IPS DF 6.9 (cell line): ENCODE data around the gene NPRL2.
A peak's percentile ranks its signal among the peaks of the same experiment; 100 is the strongest.

Experiments used
- DNase-seq: peaks from one replicate; pipeline ENCODE4 v3.0.0-alpha.2; 2013; ENCODE audit warnings: low read depth, low spot score
- H3K27ac ChIP-seq: one replicate; pipeline ENCODE4 v1.5.1; 2013; ENCODE audit warnings: low read length, control low read depth
- H3K27me3 ChIP-seq: 2 replicates; pipeline ENCODE4 v1.6.1; 2013; ENCODE audit warnings: mild to moderate bottlenecking, low read length; ENCODE audit not compliant: control insufficient read depth, insufficient read depth
- H3K36me3 ChIP-seq: 2 replicates; pipeline ENCODE4 v1.6.1; 2013; ENCODE audit warnings: low read length; ENCODE audit not compliant: control insufficient read depth, insufficient read depth
- H3K4me1 ChIP-seq: 2 replicates; pipeline ENCODE4 v1.6.1; 2013; ENCODE audit warnings: low read length; ENCODE audit not compliant: control insufficient read depth, insufficient read depth
- H3K4me3 ChIP-seq: 2 replicates; pipeline ENCODE4 v1.5.1; 2013; ENCODE audit warnings: mild to moderate bottlenecking, low read length
- H3K9me3 ChIP-seq: 2 replicates; pipeline ENCODE4 v1.6.1; 2013; ENCODE audit warnings: low read length, inconsistent platforms; ENCODE audit not compliant: control insufficient read depth, insufficient read depth
- WGBS: extraction: QIAGEN DNeasy Blood & Tissue Kit; methylation state at CpG from one replicate; pipeline ENCODE4 v1.1.7; 2013; ENCODE audit warnings: mixed read lengths, missing lambda C conversion rate; ENCODE audit not compliant: insufficient read length, insufficient coverage; 5-methylcytosine and 5-hydroxymethylcytosine counted together

Gene NPRL2

DNA sequence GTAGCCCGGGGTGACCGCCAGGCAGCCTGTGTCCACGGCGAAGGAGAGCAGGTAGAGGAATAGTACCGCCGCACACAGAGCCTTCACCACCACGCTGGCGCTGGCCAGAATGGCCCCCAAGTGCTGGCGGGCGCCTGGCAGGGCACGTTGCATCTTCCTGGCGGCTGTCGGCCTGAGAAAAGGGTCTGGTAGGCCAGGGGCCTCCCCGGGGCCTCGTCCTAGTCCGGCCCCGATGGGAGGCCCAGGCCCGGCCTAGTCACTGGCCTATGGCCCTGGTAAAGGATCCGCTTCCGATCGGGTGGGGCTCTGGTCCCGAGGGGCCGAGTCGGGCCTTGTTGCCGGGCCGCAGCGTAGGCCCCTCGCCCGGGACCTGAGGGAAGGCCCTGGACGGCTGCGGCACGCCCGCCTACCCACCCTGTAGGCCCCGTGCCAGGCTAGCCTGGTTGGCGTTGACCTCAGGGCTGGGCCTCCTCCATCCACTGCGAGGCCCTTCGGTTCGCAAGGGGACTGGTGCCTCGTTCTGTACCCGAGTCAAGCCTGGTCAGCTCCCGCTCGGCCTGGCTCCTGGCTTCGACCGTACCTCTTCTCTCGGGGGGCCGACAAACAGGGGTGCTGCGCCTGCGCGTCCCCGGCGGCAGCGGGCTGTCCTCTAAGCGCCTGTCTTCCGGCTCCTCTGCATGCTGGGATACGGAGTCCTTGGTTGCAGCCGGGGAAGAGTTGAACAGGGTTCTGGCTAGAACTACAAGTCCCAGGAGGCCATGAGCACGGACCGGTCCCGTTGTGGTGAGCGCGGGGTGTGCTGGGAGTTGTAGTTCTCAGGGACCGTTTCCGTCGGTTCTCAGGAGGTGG lies 8.6 kb upstream of the NPRL2 start, which contains the start of gene TMEM115:
TSS of gene TMEM115 (minus strand) at position 611 of the 849 bp plus-strand sequence. CDS start at position 153, 458 bp downstream.
- no peak within 1 kb of the TSS for H3K27ac ChIP-seq
- no peaks in the 10 kb centered on the region for H3K9me3 ChIP-seq
- no CpG with 5 or more reads among the region's 64 CpGs for WGBS
- H3K4me3 ChIP-seq, result peak within 1 kb of the TSS; percentile 86
- peaks cover 8% of the 10 kb centered on the region for H3K4me1 ChIP-seq
- peaks cover 4% of the 10 kb centered on the region; the same call in 1 of the 2 replicates for H3K36me3 ChIP-seq
- peak; percentile 96 for DNase-seq
- no peaks in the 10 kb centered on the region for H3K27me3 ChIP-seq

DNA sequence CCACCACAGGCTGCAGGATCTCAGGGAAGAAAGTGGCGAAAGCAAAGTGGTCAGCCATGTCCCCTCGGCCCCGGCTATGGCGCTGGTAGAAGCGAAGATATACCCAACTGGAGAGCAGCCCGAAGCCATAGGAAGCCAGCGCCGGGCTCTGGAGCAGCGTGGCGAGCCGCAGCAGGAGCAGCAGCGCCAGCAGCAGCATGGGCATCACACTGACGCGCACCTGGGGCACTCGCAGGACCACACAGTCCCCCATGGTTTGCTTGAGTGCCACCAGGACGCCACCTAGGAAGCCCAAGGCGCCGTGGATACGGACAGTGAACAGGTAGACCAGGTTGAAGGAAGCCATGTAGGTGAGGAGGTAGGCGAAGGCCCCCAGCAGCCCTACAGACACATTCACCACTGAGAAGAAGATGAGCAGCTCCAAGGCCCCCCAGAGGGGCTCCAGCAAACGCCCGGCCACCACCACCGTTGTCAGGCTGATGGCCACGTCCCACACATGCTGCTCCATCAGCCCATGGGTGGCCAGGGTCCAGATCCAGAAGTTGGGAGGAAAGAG lies 7.9 kb upstream of the NPRL2 start:
- no CpG with 5 or more reads among the region's 24 CpGs for WGBS
- peaks cover 8% of the 10 kb centered on the region for H3K4me1 ChIP-seq
- H3K4me3 ChIP-seq, result peak overlapping the region; percentile 86; the same call in 1 of the 2 replicates
- H3K27ac ChIP-seq, result no peak overlapping the region
- no peaks in the 10 kb centered on the region for H3K9me3 ChIP-seq
- H3K27me3 ChIP-seq, result no peaks in the 10 kb centered on the region
- H3K36me3 ChIP-seq, result peaks cover 5% of the 10 kb centered on the region; the same call in 1 of the 2 replicates
- no peak for DNase-seq

DNA sequence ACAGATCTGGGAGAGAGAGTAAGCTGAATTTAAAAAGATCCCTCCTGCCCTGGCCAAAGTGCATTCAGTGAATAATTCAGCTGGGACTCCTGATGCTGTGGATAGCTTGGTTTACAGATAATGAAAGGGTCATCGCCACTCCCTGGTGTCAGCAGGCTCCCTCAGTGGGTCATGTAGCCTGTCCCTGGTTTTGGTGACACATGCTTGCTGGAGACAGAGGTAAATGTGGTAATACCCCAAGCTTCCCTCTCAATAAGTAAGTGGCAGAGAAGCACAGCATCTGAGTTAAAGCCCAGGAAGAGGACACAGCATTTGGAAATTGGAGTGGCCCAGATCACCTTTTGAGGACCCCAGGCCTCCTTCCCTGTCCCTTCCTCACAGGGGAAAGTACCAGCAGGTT lies 6.9 kb upstream of the NPRL2 start:
- DNase-seq, result no peak
- H3K36me3 ChIP-seq, result peaks cover 8% of the 10 kb centered on the region; the same call in 1 of the 2 replicates
- no peaks in the 10 kb centered on the region for H3K27me3 ChIP-seq
- WGBS, result no CpG with 5 or more reads among the region's 1 CpG
- peaks cover 8% of the 10 kb centered on the region for H3K4me1 ChIP-seq
- no peak overlapping the region for H3K4me3 ChIP-seq
- no peak overlapping the region for H3K27ac ChIP-seq
- no peaks in the 10 kb centered on the region for H3K9me3 ChIP-seq

GRCh38 chr3:50356553-50356952 lies 6.0 kb upstream of the NPRL2 start:
- no peak for DNase-seq
- Histone ChIP-seq H3K27me3 (no peaks in the 10 kb centered on the region), H3K4me1 (peaks cover 8% of the 10 kb centered on the region), H3K36me3 (peaks cover 8% of the 10 kb centered on the region; the same call in 1 of the 2 replicates), H3K27ac (no peak overlapping the region), H3K4me3 (no peak overlapping the region), H3K9me3 (no peaks in the 10 kb centered on the region)
- no CpG with 5 or more reads among the region's 5 CpGs for WGBS

DNA sequence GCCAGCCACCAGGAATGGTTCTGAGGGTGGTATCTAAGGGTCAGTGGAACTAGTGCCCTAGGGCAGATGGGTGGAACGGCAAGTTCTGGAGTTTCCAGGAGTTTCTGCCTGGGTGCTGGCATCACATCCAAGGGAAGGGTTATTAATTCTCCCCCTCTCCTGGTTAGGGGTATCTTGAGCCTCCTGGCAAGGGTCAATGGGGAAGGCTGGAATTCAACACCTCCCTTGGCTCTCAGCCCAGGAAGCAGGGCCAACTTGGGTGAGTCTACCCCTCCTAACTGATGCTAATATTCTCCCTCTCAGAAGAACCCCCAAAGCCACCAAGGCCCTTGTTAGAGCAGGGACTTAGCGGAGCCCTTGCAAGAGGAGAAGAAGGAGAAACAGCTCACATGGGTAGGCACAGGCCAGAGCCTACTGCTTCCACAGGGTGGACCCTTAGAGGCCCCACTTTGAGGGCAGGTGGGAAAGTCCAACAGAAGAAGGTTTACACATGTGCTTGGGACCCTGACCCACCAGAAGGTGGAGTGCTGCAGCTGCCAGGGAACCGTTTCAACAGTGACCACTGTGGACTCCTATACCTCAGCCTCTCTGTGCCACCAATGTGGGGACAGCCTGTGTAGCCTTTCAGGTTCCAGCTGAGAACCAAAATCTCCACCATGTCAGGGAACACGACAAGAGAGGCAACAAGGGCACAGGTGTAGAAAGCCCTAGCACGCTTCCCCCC lies 5.4 kb upstream of the NPRL2 start:
- H3K4me3 ChIP-seq, result no peak overlapping the region
- H3K36me3 ChIP-seq, result peaks cover 8% of the 10 kb centered on the region; the same call in 1 of the 2 replicates
- H3K4me1 ChIP-seq, result peaks cover 8% of the 10 kb centered on the region
- no CpG with 5 or more reads among the region's 5 CpGs for WGBS
- no peak overlapping the region for H3K27ac ChIP-seq
- no peak for DNase-seq
- no peaks in the 10 kb centered on the region for H3K27me3 ChIP-seq
- H3K9me3 ChIP-seq, result no peaks in the 10 kb centered on the region

GRCh38 chr3:50354850-50355249 lies 4.3 kb upstream of the NPRL2 start:
- H3K27ac ChIP-seq, result no peak overlapping the region
- peaks cover 8% of the 10 kb centered on the region; the same call in 1 of the 2 replicates for H3K36me3 ChIP-seq
- no peak for DNase-seq
- peaks cover 8% of the 10 kb centered on the region for H3K4me1 ChIP-seq
- no peak overlapping the region for H3K4me3 ChIP-seq
- WGBS, result no CpG with 5 or more reads among the region's 7 CpGs
- H3K9me3 ChIP-seq, result no peaks in the 10 kb centered on the region
- no peaks in the 10 kb centered on the region for H3K27me3 ChIP-seq

- H3K27ac ChIP-seq, result no peak overlapping the region
- H3K4me3 ChIP-seq, result no peak overlapping the region
- peaks cover 8% of the 10 kb centered on the region; the same call in 1 of the 2 replicates for H3K36me3 ChIP-seq
- no peaks in the 10 kb centered on the region for H3K27me3 ChIP-seq
- DNase-seq, result no peak
- H3K4me1 ChIP-seq, result peaks cover 8% of the 10 kb centered on the region
- no CpG with 5 or more reads among the region's 5 CpGs for WGBS
- no peaks in the 10 kb centered on the region for H3K9me3 ChIP-seq
Observed at GRCh38 chr3:50354186-50354764, 3.7 kb upstream of the NPRL2 start.

- Histone ChIP-seq H3K4me3 (no peak overlapping the region), H3K9me3 (no peaks in the 10 kb centered on the region), H3K27me3 (no peaks in the 10 kb centered on the region), H3K4me1 (peaks cover 6% of the 10 kb centered on the region), H3K36me3 (peaks cover 8% of the 10 kb centered on the region; the same call in 1 of the 2 replicates), H3K27ac (no peak overlapping the region)
- WGBS, result no CpG with 5 or more reads among the region's 12 CpGs
- DNase-seq, result no peak
Observed at GRCh38 chr3:50353245-50354004, 2.9 kb upstream of the NPRL2 start.

DNA sequence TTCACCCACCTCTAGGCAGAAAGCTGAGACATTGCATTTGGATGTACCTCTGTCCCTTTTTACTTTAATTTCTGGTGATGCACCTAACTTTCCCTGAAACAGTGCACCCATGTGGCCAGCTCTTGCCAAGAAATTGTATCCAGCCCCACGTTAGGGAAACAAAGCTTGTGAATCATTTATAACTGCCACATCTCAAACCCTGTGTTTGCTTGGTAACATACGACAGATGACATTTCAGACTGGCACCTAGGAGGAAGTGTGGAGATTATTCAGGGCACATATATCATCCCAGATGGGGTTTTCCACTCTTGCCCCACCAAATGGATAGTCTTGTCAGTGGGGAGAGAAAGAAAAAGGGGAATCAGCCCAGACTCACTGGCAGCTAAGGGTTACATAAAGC lies 2.2 kb upstream of the NPRL2 start:
- H3K36me3 ChIP-seq, result peaks cover 8% of the 10 kb centered on the region; the same call in 1 of the 2 replicates
- no peak overlapping the region for H3K27ac ChIP-seq
- no peaks in the 10 kb centered on the region for H3K9me3 ChIP-seq
- no peaks in the 10 kb centered on the region for H3K27me3 ChIP-seq
- peaks cover under 1% of the 10 kb centered on the region; the same call in 1 of the 2 replicates for H3K4me1 ChIP-seq
- DNase-seq, result no peak
- no CpG with 5 or more reads among the region's 2 CpGs for WGBS
- H3K4me3 ChIP-seq, result no peak overlapping the region
